Central memory CD8-positive, alpha-beta T cell (primary cell): ENCODE measurements around the gene BOD1L1.

Experiments used
- ATAC-seq: fragments of 150-1000 bp; cut with Tn5 transposase; replicated peaks from 2 replicates; pipeline ENCODE4 v1.10.0; 2022; ENCODE audit warnings: mild to moderate bottlenecking, moderate FRiP score, moderate number of reproducible peaks; ENCODE audit not compliant: poor library complexity, severe bottlenecking; ENCODE audit errors: extremely low read depth
- DNase-seq, 2 donors: peaks; one replicate each; pipeline ENCODE4 v3.0.0; 2021; ENCODE audit warnings: low spot score in 2 of 2
- H3K27ac Mint-ChIP-seq: one replicate; pipeline ENCODE4 v1.8.0; 2022; ENCODE audit warnings: low read depth, mild to moderate bottlenecking, moderate library complexity, mixed read lengths
- H3K27me3 Mint-ChIP-seq: one replicate; pipeline ENCODE4 v1.8.0; 2022; ENCODE audit warnings: mixed read lengths
- H3K36me3 Mint-ChIP-seq: one replicate; pipeline ENCODE4 v1.8.0; 2022; ENCODE audit warnings: mild to moderate bottlenecking, moderate library complexity, mixed read lengths; ENCODE audit not compliant: insufficient read depth
- H3K4me1 Mint-ChIP-seq: one replicate; pipeline ENCODE4 v1.8.0; 2022; ENCODE audit warnings: mixed read lengths
- H3K4me3 Mint-ChIP-seq: one replicate; pipeline ENCODE4 v1.8.0; 2022; ENCODE audit warnings: mild to moderate bottlenecking, moderate library complexity, mixed read lengths
- H3K9me3 Mint-ChIP-seq: one replicate; pipeline ENCODE4 v1.8.0; 2022; ENCODE audit warnings: mixed read lengths

BOD1L1 gene

GRCh38 chr4:13546142-13546940 is 81.2 kb downstream of the BOD1L1 start:
- Mint-ChIP-seq H3K9me3 (no peaks in the 10 kb centered on the region), H3K27me3 (peaks cover 81% of the 10 kb centered on the region), H3K27ac (peak overlapping the region; percentile 62), H3K36me3 (peaks cover 25% of the 10 kb centered on the region), H3K4me1 (peaks cover 28% of the 10 kb centered on the region), H3K4me3 (peak overlapping the region; percentile 77)
- ATAC-seq: no peak
- no peak for DNase-seq

GRCh38 chr4:13545394-13545808 is 82.1 kb downstream of the BOD1L1 start:
- peaks cover 28% of the 10 kb centered on the region for H3K4me1 Mint-ChIP-seq
- H3K4me3 Mint-ChIP-seq: peak overlapping the region; percentile 77
- peak overlapping the region; percentile 10 for H3K27ac Mint-ChIP-seq
- DNase-seq (no peak), ATAC-seq (no peak)
- peaks cover 27% of the 10 kb centered on the region for H3K36me3 Mint-ChIP-seq
- H3K9me3 Mint-ChIP-seq: no peaks in the 10 kb centered on the region
- H3K27me3 Mint-ChIP-seq: peaks cover 81% of the 10 kb centered on the region

- H3K27ac Mint-ChIP-seq: peak overlapping the region; percentile 10
- peaks cover 28% of the 10 kb centered on the region for H3K4me1 Mint-ChIP-seq
Observed at GRCh38 chr4:13544606-13545393, 82.7 kb downstream of the BOD1L1 start.

DNA sequence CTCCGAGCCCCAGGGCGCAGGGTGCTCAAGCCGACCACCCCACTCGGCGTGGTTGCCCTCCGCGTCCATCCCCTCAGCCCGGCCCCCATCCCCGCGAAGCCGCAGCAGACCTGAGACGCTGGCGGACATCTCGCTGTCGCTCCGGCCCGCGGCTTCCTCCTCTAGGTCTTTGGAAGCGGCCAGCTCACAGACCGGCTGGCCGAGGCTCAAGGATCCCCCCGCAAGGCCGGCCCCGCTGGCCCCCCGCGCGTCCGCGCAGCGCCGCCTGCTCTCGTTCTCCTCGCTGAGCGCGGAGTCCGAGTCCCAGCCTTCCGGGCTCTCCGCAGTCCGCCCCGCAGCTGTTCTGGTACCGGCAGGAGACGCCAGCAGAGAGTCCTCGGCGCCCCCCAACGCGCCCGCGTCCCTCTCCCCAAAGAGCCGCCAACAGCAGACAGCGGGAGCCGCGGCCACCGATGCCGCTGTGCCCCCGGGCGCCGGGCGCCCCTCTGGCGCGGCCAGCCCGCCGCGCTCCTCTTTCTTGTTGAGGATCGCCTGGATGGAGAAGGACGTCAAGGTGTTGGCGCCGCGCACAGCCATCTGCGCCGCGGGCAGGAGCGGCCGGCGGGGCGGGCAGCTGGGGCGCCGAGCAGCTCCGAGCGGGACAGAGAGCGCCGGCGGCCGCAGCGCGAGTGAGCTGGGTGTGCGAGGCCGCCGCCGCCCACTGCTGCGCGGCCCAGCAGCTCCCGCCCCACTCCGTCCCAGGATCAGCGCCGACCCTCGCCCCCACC is 83.5 kb downstream of the BOD1L1 start, which contains the start of gene NKX3-2:
Gene NKX3-2, minus strand, starts transcription at position 670 of the 767 bp plus-strand sequence. Its CDS starts 94 bp downstream, at position 576.
- peak within 1 kb of the TSS; percentile 77 for H3K4me3 Mint-ChIP-seq
- H3K27me3 Mint-ChIP-seq: peaks cover 84% of the 10 kb centered on the region
- H3K9me3 Mint-ChIP-seq: no peaks in the 10 kb centered on the region
- H3K4me1 Mint-ChIP-seq: peaks cover 25% of the 10 kb centered on the region
- no peak for ATAC-seq
- no peak for DNase-seq
- H3K27ac Mint-ChIP-seq: peak within 1 kb of the TSS; percentile 10
- peaks cover 23% of the 10 kb centered on the region for H3K36me3 Mint-ChIP-seq

More at GRCh38 chr4:13544606-13545393, 82.7 kb downstream of the BOD1L1 start:
- ATAC-seq: no peak
- H3K27me3 Mint-ChIP-seq: peaks cover 82% of the 10 kb centered on the region
- DNase-seq: no peak
- H3K9me3 Mint-ChIP-seq: no peaks in the 10 kb centered on the region
- H3K4me3 Mint-ChIP-seq: peak overlapping the region; percentile 77
- peaks cover 25% of the 10 kb centered on the region for H3K36me3 Mint-ChIP-seq

DNA sequence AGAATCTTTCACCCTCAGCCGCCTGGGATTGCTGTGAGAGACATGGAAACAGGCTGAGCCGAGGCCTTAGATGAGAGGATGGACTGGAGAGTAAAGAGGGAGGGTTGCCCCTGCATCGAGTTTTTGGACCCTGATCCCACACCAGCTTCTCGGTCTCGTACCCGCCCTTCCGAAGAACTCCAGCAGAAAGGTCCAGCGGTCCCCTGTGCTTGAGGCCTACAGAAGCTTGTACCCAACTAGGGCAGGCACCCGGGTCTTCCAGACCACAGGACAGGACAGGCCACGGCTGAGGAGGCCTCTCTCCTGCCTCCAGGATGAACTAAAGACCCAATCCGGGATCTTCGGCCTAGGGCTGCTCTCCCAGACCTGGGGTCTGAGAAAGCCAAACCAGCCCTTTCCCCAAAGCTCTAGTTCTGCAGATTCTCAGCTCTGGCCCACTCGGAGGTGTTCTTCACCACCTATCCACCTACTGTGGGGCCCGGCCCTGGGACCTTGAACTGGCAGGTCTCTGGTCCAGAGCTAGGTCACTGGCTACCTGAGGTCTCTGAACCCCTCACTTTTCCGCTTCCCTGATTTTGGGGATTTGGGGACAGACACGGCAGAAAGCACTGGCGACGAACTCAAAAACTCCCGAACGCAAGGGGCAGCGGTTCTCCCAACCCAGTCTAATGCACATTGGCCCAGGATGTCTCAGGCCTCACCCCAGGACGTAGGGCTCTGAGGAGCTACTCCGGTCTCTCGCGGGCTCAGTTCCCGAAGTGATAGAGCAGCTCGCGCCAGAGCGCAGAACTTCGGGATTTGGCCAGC is 84.3 kb downstream of the BOD1L1 start:
- Mint-ChIP-seq H3K27me3 (peaks cover 84% of the 10 kb centered on the region), H3K4me1 (peaks cover 26% of the 10 kb centered on the region), H3K4me3 (peak overlapping the region; percentile 33), H3K27ac (peak overlapping the region; percentile 30), H3K9me3 (peaks cover 4% of the 10 kb centered on the region), H3K36me3 (peaks cover 20% of the 10 kb centered on the region)
- ATAC-seq: no peak
- DNase-seq: no peak

DNA sequence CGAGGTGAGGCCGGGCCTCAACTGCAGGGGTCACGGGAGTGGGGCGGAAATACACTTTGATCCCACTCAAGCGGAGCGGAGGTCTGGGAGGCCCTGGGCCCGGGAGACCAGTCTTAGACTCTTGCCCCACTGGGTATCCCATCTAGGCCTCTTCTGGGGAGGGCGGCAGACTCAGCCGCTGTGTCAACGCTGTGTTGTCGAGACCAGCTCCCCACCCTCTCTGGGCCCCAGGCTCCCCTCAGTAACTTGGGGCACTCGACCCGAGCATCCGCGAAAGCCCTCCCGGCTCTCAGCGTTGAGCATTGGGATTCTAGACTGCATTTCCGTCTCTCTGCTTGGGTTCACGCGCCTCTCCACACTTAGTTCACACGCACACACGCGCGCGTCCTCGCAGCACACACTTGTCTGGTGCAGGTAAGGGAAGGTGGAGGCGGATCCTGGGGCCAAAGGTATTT is 84.9 kb downstream of the BOD1L1 start:
- peak overlapping the region; percentile 30 for H3K27ac Mint-ChIP-seq

GRCh38 chr4:13541720-13542576 is 85.6 kb downstream of the BOD1L1 start:
- Mint-ChIP-seq H3K4me1 (peaks cover 27% of the 10 kb centered on the region), H3K4me3 (peak overlapping the region; percentile 33), H3K36me3 (peaks cover 19% of the 10 kb centered on the region), H3K27ac (no peak overlapping the region), H3K9me3 (peaks cover 6% of the 10 kb centered on the region), H3K27me3 (peaks cover 91% of the 10 kb centered on the region)
- no peak for DNase-seq
- ATAC-seq: no peak

More for the DNA sequence above, 84.9 kb downstream of the BOD1L1 start:
- Mint-ChIP-seq H3K4me1 (peaks cover 29% of the 10 kb centered on the region), H3K27me3 (peaks cover 90% of the 10 kb centered on the region), H3K4me3 (peak overlapping the region; percentile 33), H3K9me3 (peaks cover 6% of the 10 kb centered on the region), H3K36me3 (peaks cover 22% of the 10 kb centered on the region)
- no peak for ATAC-seq
- DNase-seq: no peak

DNA sequence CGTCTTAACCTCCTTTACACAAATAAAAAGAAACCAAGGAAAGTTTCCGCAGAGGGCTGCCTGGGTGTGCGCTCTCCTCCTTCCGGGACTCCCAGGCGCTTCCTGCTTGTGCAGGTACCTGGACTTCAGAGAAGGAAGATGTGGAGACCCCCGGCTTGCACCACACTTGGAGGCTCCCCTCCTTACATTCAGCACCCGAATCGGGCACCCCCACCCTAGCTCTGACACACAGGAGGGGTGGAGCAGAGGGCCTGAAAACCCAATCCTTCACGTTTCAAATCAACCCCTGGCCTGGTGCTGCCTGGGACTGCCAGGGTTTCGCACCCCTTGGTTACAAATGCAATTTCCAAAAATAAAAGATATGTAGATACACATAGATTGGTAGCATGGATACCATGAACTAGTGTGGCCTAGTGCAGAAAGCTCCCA is 86.3 kb downstream of the BOD1L1 start:
- Mint-ChIP-seq H3K4me1 (peaks cover 19% of the 10 kb centered on the region), H3K27me3 (peaks cover 91% of the 10 kb centered on the region), H3K4me3 (peak overlapping the region; percentile 33), H3K36me3 (peaks cover 13% of the 10 kb centered on the region), H3K27ac (no peak overlapping the region), H3K9me3 (peaks cover 6% of the 10 kb centered on the region)
- no peak for DNase-seq
- no peak for ATAC-seq

- ATAC-seq: no peak
- Mint-ChIP-seq H3K27me3 (peaks cover 91% of the 10 kb centered on the region), H3K9me3 (peaks cover 6% of the 10 kb centered on the region), H3K36me3 (peaks cover 12% of the 10 kb centered on the region), H3K4me1 (peaks cover 17% of the 10 kb centered on the region), H3K27ac (no peak overlapping the region), H3K4me3 (peak overlapping the region; percentile 33)
- DNase-seq: no peak
Observed at GRCh38 chr4:13540446-13541175, 86.9 kb downstream of the BOD1L1 start.

- Mint-ChIP-seq H3K4me3 (no peak overlapping the region), H3K36me3 (peaks cover 11% of the 10 kb centered on the region), H3K27me3 (peaks cover 91% of the 10 kb centered on the region), H3K4me1 (peaks cover 11% of the 10 kb centered on the region), H3K9me3 (peaks cover 6% of the 10 kb centered on the region), H3K27ac (no peak overlapping the region)
- no peak for ATAC-seq
- DNase-seq: no peak
Observed at GRCh38 chr4:13539619-13540445, 87.7 kb downstream of the BOD1L1 start.
